ENCODE measurements around the gene ZBTB22.
"Not testable (repeated sequence)": the region's sequence is repeated elsewhere in the genome, so short reads cannot be mapped to it uniquely, and the experiment has no call there.

Gene ZBTB22

DNA sequence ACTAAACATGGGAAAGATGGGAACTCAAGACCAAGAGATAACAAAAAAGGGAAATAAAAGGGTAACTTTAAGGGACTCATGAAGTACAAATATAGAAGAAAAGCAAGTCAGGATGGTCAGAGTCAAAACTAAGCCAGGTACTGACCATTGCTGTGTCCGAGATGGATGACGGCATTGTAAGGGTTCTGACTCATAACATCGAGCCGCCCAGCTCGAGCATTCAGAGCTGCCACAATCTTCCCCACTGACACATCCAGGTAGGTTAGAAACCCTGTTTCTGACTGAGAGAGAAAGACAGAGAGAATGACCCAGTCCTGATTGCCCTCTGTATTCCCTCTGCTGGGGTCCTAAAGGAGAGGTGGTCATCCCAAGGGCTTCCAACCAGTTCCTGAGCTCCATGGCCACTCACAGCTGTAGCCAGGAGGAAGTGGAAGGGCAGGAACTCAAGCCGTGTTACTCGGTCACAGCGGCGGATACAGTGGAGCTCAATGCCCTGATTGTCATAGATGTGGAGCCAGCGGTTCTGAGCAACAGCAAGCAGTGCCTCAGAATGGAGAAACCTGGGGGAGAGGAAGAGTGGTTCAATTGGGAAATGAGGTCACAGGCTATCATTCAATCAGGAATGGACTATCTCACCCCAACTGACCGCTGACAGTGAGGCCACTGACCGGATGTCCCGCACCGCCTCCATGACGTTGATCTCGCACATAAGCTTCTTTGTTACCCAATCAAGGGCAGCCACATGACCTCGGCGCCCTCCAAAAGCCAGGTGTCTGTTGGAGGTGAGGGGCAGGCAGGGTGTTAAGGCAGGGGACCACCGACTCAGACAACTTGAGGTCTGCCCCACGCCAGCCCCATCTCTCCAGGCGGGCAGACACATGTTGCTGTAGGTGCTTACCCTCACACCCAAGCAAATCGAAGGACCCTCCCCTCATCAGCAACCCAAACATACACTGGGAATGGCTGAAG, 30.3 kb downstream of the ZBTB22 start:
- Mint-ChIP-seq H3K27ac (peak overlapping the region; percentile 98), H3K4me3 (peak overlapping the region; percentile 98), H3K9me3 (no peaks in the 10 kb centered on the region), H3K36me3 (ENCODE audit: low read depth) (peaks cover 95% of the 10 kb centered on the region), H3K27me3 (no peaks in the 10 kb centered on the region), H3K4me1 (ENCODE audit: low read depth) (peaks cover 42% of the 10 kb centered on the region)
- no peak for DNase-seq

DNA sequence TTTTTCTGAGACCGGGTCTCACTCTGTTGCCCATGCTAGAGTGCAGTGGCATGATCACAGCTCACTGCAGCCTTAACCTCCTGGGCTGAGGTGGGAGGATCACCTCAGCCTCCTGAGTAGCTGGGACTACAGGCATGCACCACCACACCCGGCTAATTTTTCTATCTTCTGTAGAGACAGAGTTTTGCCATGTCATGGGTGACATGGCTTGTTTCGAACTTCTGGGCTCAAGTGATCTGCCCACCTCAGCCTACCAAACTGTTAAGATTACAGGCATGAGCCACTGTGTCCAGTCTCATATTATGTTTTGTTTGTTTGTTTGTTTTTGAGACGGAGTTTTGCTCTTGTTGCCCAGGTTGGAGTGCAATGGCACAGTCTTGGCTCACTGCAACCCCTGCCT, 32.3 kb downstream of the ZBTB22 start:
- not testable (repeated sequence) for DNase-seq, H3K9me3 Mint-ChIP-seq, H3K27me3 Mint-ChIP-seq, H3K4me3 Mint-ChIP-seq
- Mint-ChIP-seq H3K36me3 (ENCODE audit: low read depth) (peaks cover 95% of the 10 kb centered on the region), H3K4me1 (ENCODE audit: low read depth) (peaks cover 40% of the 10 kb centered on the region), H3K27ac (peak overlapping the region; percentile 29)

DNA sequence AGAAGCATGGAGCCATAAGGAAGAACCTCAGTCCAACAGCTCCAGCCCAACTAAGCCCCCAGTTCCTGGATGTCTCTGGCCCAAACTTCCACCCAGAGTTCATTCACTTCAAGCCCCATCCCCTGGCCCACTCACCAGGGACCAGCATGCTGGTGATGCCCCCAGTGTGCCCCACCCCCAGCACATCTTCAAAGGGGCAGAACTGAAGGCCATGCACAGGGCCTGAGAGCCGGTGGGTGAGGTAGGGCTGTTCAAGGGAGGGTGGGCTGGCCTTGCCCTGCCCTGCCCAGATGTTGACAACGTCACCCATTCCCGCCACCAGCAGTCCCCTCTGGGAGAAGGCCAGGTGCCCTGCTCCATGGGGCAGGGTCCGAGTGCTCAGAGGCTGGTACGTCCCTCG, 37.0 kb downstream of the ZBTB22 start:
- H3K27me3 Mint-ChIP-seq = no peaks in the 10 kb centered on the region
- H3K9me3 Mint-ChIP-seq = no peaks in the 10 kb centered on the region
- H3K27ac Mint-ChIP-seq = peak overlapping the region; percentile 93
- peaks cover 92% of the 10 kb centered on the region for H3K36me3 Mint-ChIP-seq (ENCODE audit: low read depth)
- peaks cover 39% of the 10 kb centered on the region for H3K4me1 Mint-ChIP-seq (ENCODE audit: low read depth)
- H3K4me3 Mint-ChIP-seq = no peak overlapping the region
- no peak for DNase-seq

DNA sequence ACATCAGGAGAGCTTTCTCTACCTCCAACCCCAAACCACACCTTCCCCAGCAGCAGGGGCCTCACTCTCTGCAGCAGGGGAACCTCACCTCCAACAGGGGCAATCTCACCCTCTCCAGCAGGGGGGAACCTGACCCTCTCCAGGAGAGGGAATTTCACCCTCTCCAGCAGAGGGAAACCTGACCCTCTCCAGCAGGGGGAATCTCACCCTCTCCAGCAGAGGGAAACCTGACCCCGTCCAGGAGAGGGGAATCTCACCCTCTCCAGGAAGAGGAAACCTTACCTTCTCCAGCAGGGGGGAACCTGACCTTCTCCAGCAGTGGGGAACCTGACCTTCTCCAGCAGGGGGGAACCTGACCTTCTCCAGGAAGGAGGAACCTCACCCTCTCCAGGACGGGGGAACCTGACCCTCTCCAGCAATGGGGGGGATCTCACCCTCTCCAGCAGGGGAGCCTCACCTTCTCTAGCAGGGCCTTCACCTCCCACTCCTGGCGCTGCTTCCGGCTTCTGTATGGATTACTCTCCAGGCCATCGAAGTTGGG, 37.5 kb downstream of the ZBTB22 start:
- Mint-ChIP-seq H3K4me3 (no peak overlapping the region), H3K4me1 (ENCODE audit: low read depth) (peaks cover 44% of the 10 kb centered on the region), H3K9me3 (no peaks in the 10 kb centered on the region), H3K27ac (peak overlapping the region; percentile 93), H3K27me3 (no peaks in the 10 kb centered on the region), H3K36me3 (ENCODE audit: low read depth) (peaks cover 93% of the 10 kb centered on the region)
- no peak for DNase-seq

DNA sequence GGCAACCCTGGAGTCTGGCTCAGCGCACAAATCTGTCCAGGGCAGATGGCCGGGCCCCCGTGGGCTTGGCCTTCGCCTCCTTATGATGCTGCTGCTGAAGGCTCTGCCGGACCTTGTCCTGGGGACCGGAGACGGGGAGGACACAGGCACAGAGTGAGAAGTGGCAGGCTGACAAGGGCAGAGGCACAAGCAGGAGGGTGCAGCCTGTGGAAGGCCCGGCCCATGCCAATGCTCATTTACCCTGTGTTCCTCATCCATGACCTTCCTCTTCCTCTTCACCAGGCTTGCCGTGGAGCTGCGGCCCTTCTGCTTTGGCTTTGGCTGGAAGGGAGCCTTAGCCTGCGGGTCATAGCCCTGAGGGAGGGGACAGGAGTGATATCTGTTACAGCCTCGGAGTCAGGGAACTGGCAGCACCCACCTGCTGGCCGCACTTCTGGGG, 38.3 kb downstream of the ZBTB22 start:
- no peak overlapping the region for H3K4me3 Mint-ChIP-seq
- H3K27ac Mint-ChIP-seq = peak overlapping the region; percentile 93

DNA sequence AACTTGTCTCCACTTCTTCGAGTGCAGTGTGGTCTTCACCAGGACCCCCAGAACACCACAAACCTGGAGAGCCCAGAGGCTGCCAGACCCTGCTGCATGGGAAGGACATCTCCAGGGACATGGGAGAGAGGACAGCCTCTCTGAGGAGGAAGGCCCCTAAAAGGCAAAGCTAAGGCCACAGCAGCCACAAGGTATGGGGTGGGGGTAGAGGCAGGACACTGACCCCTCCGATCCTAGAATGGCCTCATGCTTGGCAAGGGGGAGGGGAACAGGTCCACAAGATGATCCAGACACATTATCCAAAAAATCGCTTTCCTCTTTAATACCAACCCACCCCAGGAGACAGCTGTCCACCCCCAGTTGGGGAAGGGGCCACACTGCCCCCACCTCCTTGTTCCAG, 38.7 kb downstream of the ZBTB22 start:
- Mint-ChIP-seq H3K36me3 (ENCODE audit: low read depth) (peaks cover 93% of the 10 kb centered on the region), H3K9me3 (no peaks in the 10 kb centered on the region), H3K27me3 (no peaks in the 10 kb centered on the region), H3K27ac (peak overlapping the region; percentile 93), H3K4me1 (ENCODE audit: low read depth) (peaks cover 51% of the 10 kb centered on the region), H3K4me3 (peak overlapping the region; percentile 78)
- no peak for DNase-seq

More for the DNA sequence above, 38.3 kb downstream of the ZBTB22 start:
- peaks cover 93% of the 10 kb centered on the region for H3K36me3 Mint-ChIP-seq (ENCODE audit: low read depth)
- peaks cover 51% of the 10 kb centered on the region for H3K4me1 Mint-ChIP-seq (ENCODE audit: low read depth)
- no peaks in the 10 kb centered on the region for H3K9me3 Mint-ChIP-seq
- H3K27me3 Mint-ChIP-seq = no peaks in the 10 kb centered on the region
- DNase-seq = no peak

DNA sequence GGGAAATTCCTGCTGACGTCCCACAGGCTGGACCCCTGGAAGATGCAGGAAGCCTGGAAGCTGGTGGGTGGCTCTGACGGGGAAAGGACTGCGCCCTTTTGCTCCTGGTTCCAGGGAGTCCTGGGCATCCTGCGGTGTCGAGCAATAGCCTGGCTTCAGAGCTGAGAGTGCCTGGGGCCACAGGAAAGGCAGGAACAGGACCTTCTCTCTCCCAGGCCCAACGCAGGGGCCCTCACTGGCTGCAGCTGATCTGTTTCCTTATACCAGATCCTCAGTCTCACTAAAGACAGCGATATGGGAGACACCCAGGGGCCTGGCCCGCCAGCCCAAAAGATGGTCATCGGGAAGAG, 39.2 kb downstream of the ZBTB22 start:
- Mint-ChIP-seq H3K27me3 (no peaks in the 10 kb centered on the region), H3K4me1 (ENCODE audit: low read depth) (peaks cover 51% of the 10 kb centered on the region), H3K4me3 (peak overlapping the region; percentile 78), H3K36me3 (ENCODE audit: low read depth) (peaks cover 93% of the 10 kb centered on the region), H3K9me3 (no peaks in the 10 kb centered on the region), H3K27ac (peak overlapping the region; percentile 93)
- DNase-seq = no peak

DNA sequence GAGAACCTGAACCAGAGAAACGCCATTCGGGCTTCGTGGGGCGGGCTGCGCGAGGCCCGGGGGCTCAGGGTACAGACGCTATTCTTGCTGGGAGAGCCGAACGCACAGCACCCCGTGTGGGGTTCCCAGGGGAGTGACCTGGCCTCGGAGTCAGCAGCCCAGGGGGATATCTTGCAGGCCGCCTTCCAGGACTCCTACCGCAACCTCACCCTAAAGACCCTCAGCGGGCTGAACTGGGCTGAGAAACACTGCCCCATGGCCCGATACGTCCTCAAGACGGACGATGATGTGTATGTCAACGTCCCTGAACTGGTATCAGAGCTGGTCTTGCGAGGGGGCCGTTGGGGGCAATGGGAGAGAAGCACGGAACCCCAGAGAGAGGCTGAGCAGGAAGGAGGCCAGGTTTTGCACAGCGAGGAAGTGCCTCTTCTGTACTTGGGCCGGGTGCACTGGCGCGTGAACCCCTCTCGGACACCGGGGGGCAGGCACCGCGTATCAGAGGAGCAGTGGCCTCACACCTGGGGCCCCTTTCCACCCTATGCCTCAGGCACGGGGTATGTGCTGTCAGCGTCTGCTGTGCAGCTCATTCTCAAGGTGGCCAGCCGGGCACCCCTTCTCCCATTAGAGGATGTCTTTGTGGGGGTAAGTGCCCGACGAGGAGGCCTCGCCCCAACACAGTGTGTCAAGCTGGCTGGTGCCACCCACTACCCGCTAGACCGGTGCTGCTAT, 39.7 kb downstream of the ZBTB22 start:
- peaks cover 93% of the 10 kb centered on the region for H3K36me3 Mint-ChIP-seq (ENCODE audit: low read depth)
- no peaks in the 10 kb centered on the region for H3K9me3 Mint-ChIP-seq
- DNase-seq = no peak
- H3K4me3 Mint-ChIP-seq = peak overlapping the region; percentile 78
- peak overlapping the region; percentile 93 for H3K27ac Mint-ChIP-seq
- no peaks in the 10 kb centered on the region for H3K27me3 Mint-ChIP-seq
- H3K4me1 Mint-ChIP-seq (ENCODE audit: low read depth) = peaks cover 51% of the 10 kb centered on the region

DNA sequence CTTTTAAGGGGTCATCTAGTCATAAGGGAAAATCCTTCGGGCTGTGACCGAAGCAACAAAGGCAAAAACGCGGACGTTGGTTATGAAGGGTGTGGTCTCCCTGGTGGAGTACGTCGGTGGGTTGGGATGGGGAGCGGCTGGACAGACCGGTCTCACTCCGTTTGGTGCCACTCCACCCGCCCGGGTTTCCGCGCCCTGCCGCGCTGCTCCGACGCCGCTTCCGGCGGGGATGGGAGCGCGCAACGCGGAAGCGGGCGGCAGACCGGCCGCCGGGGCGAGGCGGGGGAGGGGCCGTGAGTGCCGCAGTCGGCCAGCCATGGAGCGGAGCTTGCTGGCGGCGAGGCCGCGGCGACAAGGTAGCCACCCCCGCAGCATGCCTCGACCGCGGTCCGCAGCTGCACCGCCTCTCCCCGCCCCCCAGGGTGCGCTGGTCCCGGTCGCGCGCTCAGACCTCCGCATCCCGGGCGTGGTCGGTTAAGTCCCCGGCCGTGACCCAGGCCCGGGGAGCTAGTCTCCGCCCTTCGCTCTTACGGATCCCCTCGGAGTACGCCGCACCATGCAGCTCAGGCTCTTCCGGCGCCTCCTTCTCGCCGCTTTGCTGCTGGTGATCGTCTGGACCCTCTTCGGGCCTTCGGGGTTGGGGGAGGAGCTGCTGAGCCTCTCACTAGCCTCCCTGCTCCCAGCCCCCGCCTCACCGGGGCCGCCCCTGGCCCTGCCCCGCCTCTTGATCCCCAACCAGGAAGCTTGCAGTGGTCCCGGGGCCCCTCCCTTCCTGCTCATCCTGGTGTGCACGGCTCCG, 40.5 kb downstream of the ZBTB22 start, which contains the start of gene B3GALT4:
Gene B3GALT4 (plus strand): TSS at position 260 of the 799 bp plus-strand sequence. CDS start 297 bp downstream, at position 557.
- DNase-seq = peak; percentile 89
- H3K4me1 Mint-ChIP-seq (ENCODE audit: low read depth) = peaks cover 51% of the 10 kb centered on the region
- H3K27me3 Mint-ChIP-seq = no peaks in the 10 kb centered on the region
- H3K9me3 Mint-ChIP-seq = no peaks in the 10 kb centered on the region
- peaks cover 94% of the 10 kb centered on the region for H3K36me3 Mint-ChIP-seq (ENCODE audit: low read depth)
- peak within 1 kb of the TSS; percentile 100 for H3K27ac Mint-ChIP-seq
- peak within 1 kb of the TSS; percentile 98 for H3K4me3 Mint-ChIP-seq

DNA sequence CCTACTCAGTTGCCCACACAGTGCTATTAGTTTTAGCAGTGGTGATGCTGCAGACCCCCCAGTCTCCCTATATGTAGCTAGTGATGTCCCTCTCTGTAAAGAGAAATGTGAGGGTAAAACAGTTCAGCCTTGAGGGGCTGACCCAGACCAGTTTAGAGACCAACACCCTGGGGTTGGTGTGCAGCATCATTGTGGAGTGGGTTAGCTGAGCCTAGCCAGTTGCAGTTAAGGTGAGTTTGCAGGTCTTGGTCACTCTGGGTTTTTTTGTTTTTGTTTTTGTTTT, 41.0 kb downstream of the ZBTB22 start:
- Mint-ChIP-seq H3K4me3 (peak overlapping the region; percentile 98), H3K27me3 (no peaks in the 10 kb centered on the region), H3K4me1 (ENCODE audit: low read depth) (peaks cover 51% of the 10 kb centered on the region), H3K9me3 (no peaks in the 10 kb centered on the region), H3K36me3 (ENCODE audit: low read depth) (peaks cover 94% of the 10 kb centered on the region), H3K27ac (peak overlapping the region; percentile 100)
- no peak for DNase-seq

DNA sequence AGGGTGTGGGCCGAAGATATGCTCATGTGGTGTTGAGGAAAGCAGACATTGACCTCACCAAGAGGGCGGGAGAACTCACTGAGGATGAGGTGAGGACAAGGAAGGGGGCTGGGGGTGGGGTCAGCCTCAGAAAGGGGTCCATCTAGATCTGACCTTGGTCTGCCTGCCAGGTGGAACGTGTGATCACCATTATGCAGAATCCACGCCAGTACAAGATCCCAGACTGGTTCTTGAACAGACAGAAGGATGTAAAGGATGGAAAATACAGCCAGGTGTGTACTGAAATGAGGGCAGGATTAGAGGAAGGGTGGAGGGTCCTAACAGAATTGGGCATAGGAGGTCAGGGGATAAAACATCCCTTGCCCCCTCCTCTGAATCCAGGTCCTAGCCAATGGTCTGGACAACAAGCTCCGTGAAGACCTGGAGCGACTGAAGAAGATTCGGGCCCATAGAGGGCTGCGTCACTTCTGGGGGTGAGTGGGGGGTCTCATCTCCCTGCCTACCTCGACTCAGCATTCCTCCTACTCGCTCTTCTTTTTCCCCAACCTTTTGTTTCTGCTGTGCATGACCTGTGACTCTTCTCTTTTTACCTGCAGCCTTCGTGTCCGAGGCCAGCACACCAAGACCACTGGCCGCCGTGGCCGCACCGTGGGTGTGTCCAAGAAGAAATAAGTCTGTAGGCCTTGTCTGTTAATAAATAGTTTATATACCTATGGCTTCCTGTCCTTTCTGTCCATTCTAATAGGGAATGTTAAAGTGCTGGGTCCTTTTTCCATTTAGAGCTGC, 41.6 kb downstream of the ZBTB22 start:
- peak overlapping the region; percentile 98 for H3K4me3 Mint-ChIP-seq
- peak overlapping the region; percentile 100 for H3K27ac Mint-ChIP-seq
- not testable (repeated sequence) for H3K9me3 Mint-ChIP-seq, DNase-seq, H3K27me3 Mint-ChIP-seq
- H3K36me3 Mint-ChIP-seq (ENCODE audit: low read depth) = peaks cover 94% of the 10 kb centered on the region
- peaks cover 46% of the 10 kb centered on the region for H3K4me1 Mint-ChIP-seq (ENCODE audit: low read depth)

DNA sequence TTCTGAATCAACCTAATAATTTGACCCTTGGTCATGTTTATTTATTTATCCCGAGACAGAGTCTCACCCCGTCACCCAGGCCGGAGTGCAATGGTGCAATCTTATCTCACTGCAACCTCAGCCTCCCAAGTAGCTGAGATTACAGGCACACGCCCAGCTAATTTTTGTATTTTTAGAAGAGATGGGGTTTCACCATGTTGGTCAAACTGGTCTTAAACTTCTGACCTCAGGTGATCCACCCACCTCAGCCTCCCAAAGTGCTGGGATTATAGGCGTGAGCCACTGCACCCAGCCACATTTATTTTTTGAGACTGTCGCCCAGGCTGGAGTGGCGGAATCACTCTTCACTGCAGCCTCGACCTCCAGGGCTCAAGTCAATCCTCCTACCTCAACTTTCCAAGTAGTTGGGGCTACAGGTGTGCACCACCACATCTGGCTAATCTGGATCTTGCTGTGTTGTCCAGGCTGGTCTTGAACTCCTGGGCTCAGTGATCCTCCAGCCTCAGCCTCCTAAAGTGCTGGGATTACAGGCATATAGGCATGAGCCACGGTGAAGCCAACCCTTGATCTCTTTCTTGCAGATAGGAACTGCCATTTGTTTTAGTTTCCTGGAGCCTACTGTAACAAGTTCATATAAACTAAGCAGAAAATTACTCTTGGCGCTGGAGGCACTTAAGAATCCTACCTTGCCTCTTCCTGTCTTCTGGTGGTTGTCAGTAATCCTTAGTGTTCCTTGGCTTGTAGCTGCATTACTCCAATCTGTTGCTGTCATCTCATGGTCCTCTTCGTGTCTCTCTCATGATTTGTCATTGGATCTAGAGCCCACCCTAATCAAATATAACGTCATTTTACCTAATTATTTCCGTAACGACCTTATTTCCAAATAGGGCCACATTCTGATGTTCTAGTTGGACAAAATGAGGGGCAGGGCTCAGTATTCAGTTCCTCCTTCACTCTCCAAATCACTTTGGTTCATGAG, 43.3 kb downstream of the ZBTB22 start:
- peak overlapping the region; percentile 100 for H3K27ac Mint-ChIP-seq
- peak overlapping the region; percentile 98 for H3K4me3 Mint-ChIP-seq
- H3K9me3 Mint-ChIP-seq = no peaks in the 10 kb centered on the region
- H3K36me3 Mint-ChIP-seq (ENCODE audit: low read depth) = peaks cover 86% of the 10 kb centered on the region
- peaks cover 50% of the 10 kb centered on the region for H3K4me1 Mint-ChIP-seq (ENCODE audit: low read depth)
- H3K27me3 Mint-ChIP-seq = no peaks in the 10 kb centered on the region
- DNase-seq = peak; percentile 47
